H9 (cell line): Measurements from ENCODE around the gene CDHR2. TPM values are rescaled to one million over a fixed set of nuclear protein-coding genes. Genes with fewer than 3 reads are reported as not detected.

Experiments used
- DNase-seq: peaks from one replicate; pipeline ENCODE4 v3.0.0-alpha.2; 2017
- H2AFZ ChIP-seq: one replicate; pipeline ENCODE4 v1.6.1; 2013; ENCODE audit warnings: mild to moderate bottlenecking, low read length, control low read depth, moderate library complexity
- H2AK5ac ChIP-seq: 2 replicates; pipeline ENCODE4 v1.6.1; 2013; ENCODE audit warnings: low read length, control low read depth, mixed read lengths; ENCODE audit not compliant: insufficient read length
- H2BK120ac ChIP-seq: one replicate; pipeline ENCODE4 v1.6.1; 2013; ENCODE audit warnings: low read depth, mild to moderate bottlenecking, low read length, control low read depth, inconsistent platforms; ENCODE audit not compliant: poor library complexity, severe bottlenecking
- H2BK12ac ChIP-seq: 2 replicates; pipeline ENCODE4 v1.6.1; 2013; ENCODE audit warnings: low read length, control low read depth, mixed read lengths, low read depth; ENCODE audit not compliant: insufficient read length
- H2BK15ac ChIP-seq: 2 replicates; pipeline ENCODE4 v1.6.1; 2013; ENCODE audit warnings: low read depth, low read length, control low read depth
- H2BK20ac ChIP-seq: one replicate; pipeline ENCODE4 v1.6.1; 2013; ENCODE audit warnings: low read depth, mild to moderate bottlenecking, low read length, control low read depth, inconsistent platforms; ENCODE audit not compliant: poor library complexity, severe bottlenecking
- H2BK5ac ChIP-seq: 2 replicates; pipeline ENCODE4 v1.6.1; 2013; ENCODE audit warnings: low read length, control low read depth, mixed read lengths; ENCODE audit not compliant: insufficient read length
- H3K14ac ChIP-seq: 2 replicates; pipeline ENCODE4 v1.6.1; 2013; ENCODE audit warnings: low read length, control low read depth; ENCODE audit not compliant: insufficient read depth
- H3K18ac ChIP-seq: 2 replicates; pipeline ENCODE4 v1.6.1; 2013; ENCODE audit warnings: low read depth, mild to moderate bottlenecking, mixed read lengths, low read length, control low read depth; ENCODE audit not compliant: insufficient read length
- H3K23ac ChIP-seq: 2 replicates; pipeline ENCODE4 v1.6.1; 2013; ENCODE audit warnings: low read length, control low read depth, mixed read lengths, low read depth; ENCODE audit not compliant: insufficient read length
- H3K23me2 ChIP-seq: 2 replicates; pipeline ENCODE4 v1.6.1; 2013; ENCODE audit warnings: low read depth, mild to moderate bottlenecking, mixed read lengths, low read length, control low read depth; ENCODE audit not compliant: insufficient read length, poor library complexity, severe bottlenecking
- H3K27ac ChIP-seq: 2 replicates; pipeline ENCODE4 v1.5.1; 2013; ENCODE audit warnings: low read length, control low read depth, mixed read lengths, low read depth; ENCODE audit not compliant: insufficient read length
- H3K27me3 ChIP-seq: 2 replicates; pipeline ENCODE4 v1.6.1; 2013; ENCODE audit warnings: low read length, control low read depth, inconsistent platforms; ENCODE audit not compliant: insufficient read depth
- H3K4ac ChIP-seq: 2 replicates; pipeline ENCODE4 v1.6.1; 2013; ENCODE audit warnings: low read depth, mild to moderate bottlenecking, control low read depth, inconsistent platforms, low read length, moderate library complexity
- H3K4me1 ChIP-seq: 2 replicates; pipeline ENCODE4 v1.6.1; 2013; ENCODE audit warnings: low read length, control low read depth, inconsistent platforms; ENCODE audit not compliant: insufficient read depth
- H3K4me2 ChIP-seq: 2 replicates; pipeline ENCODE4 v1.6.1; 2013; ENCODE audit warnings: low read length, control low read depth, mixed read lengths; ENCODE audit not compliant: insufficient read length, insufficient read depth
- H3K56ac ChIP-seq: 2 replicates; pipeline ENCODE4 v1.6.1; 2013; ENCODE audit warnings: low read depth, mild to moderate bottlenecking, mixed read lengths, low read length, control low read depth; ENCODE audit not compliant: insufficient read length
- H3K79me1 ChIP-seq: 2 replicates; pipeline ENCODE4 v1.6.1; 2013; ENCODE audit warnings: low read depth, mild to moderate bottlenecking, moderate library complexity, low read length, control low read depth, inconsistent platforms; ENCODE audit not compliant: insufficient read depth, poor library complexity, severe bottlenecking
- H3K79me2 ChIP-seq: 2 replicates; pipeline ENCODE4 v1.6.1; 2013; ENCODE audit warnings: low read length, control low read depth, inconsistent platforms; ENCODE audit not compliant: insufficient read depth
- H3K9ac ChIP-seq: 2 replicates; pipeline ENCODE4 v1.6.1; 2013; ENCODE audit warnings: low read length, control low read depth, mixed read lengths; ENCODE audit not compliant: insufficient read length; ENCODE audit errors: extremely low read depth
- H3K9me3 ChIP-seq: one replicate; pipeline ENCODE4 v1.6.1; 2013; ENCODE audit warnings: low read depth, low read length, inconsistent platforms; ENCODE audit not compliant: control insufficient read depth
- H3T11ph ChIP-seq: one replicate; pipeline ENCODE4 v1.6.1; 2013; ENCODE audit warnings: mild to moderate bottlenecking, low read length, control low read depth, inconsistent platforms
- H4K20me1 ChIP-seq: one replicate; pipeline ENCODE4 v1.6.1; 2013; ENCODE audit not compliant: control insufficient read depth, insufficient read length, insufficient read depth
- H4K5ac ChIP-seq: 2 replicates; pipeline ENCODE4 v1.6.1; 2013; ENCODE audit warnings: low read depth, mild to moderate bottlenecking, mixed read lengths, low read length, control low read depth; ENCODE audit not compliant: insufficient read length
- H4K8ac ChIP-seq: replicated peaks from 2 replicates; pipeline ENCODE4 v1.6.1; 2013; ENCODE audit warnings: low read length, control low read depth, mixed read lengths, low read depth; ENCODE audit not compliant: insufficient read length
- H4K91ac ChIP-seq: 2 replicates; pipeline ENCODE4 v1.6.1; 2013; ENCODE audit warnings: low read depth, mild to moderate bottlenecking, moderate library complexity, mixed read lengths, low read length, control low read depth; ENCODE audit not compliant: insufficient read length
- H3K27ac Mint-ChIP-seq, 3 experiments: 2 replicates in 2 of 3; 3 replicates in 1 of 3; pipeline ENCODE4 v1.8.0; 2020 to 2021; ENCODE audit warnings: mixed read lengths in 3 of 3, mild to moderate bottlenecking in 1 of 3, moderate library complexity in 1 of 3
- H3K27me3 Mint-ChIP-seq: 2 replicates; pipeline ENCODE4 v1.8.0; 2021; ENCODE audit warnings: low read depth, mild to moderate bottlenecking, moderate library complexity, mixed read lengths
- H3K36me3 Mint-ChIP-seq, 3 experiments: 2 replicates in 2 of 3; 3 replicates in 1 of 3; pipeline ENCODE4 v1.8.0; 2020 to 2021; ENCODE audit warnings: low read depth in 3 of 3, mixed read lengths in 3 of 3; ENCODE audit not compliant: insufficient read depth in 1 of 3
- H3K4me1 Mint-ChIP-seq, 2 experiments: 2 replicates each; pipeline ENCODE4 v1.8.0; 2020; ENCODE audit warnings: mixed read lengths in 2 of 2
- H3K4me3 Mint-ChIP-seq, 2 experiments: 2 replicates in 1 of 2; 3 replicates in 1 of 2; pipeline ENCODE4 v1.8.0; 2020 to 2021; ENCODE audit warnings: mild to moderate bottlenecking in 2 of 2, mixed read lengths in 2 of 2, moderate library complexity in 1 of 2
- H3K9me3 Mint-ChIP-seq, 2 experiments: 2 replicates in 1 of 2; 3 replicates in 1 of 2; pipeline ENCODE4 v1.8.0; 2020; ENCODE audit warnings: mild to moderate bottlenecking in 2 of 2, mixed read lengths in 2 of 2, moderate library complexity in 1 of 2
- CTCF ChIP-seq: fragments of 200-600 bp; sonication (generic); conservative IDR thresholded peaks from 3 replicates; pipeline ENCODE4 v1.8.0; 2021; ENCODE audit warnings: antibody characterized with exemption, mild to moderate bottlenecking
- WGBS: extraction: QIAGEN DNeasy Blood & Tissue Kit; methylation state at CpG from one replicate; pipeline ENCODE4 v1.1.7; 2013; ENCODE audit warnings: missing lambda C conversion rate, low lambda C conversion rate, mixed read lengths; ENCODE audit not compliant: insufficient read length; ENCODE audit errors: extremely low coverage; 5-methylcytosine and 5-hydroxymethylcytosine counted together
- total RNA-seq: library from RNA; stranded (reverse); gene quantifications from 2 replicates; pipeline ENCODE4 v1.2.1, GENCODE V29; 2021

The CDHR2 gene
- total RNA-seq, 1 experiment from 2014 or later, result 0.90 TPM

GRCh38 chr5:176624142-176624541, 75.0 kb downstream of the CDHR2 start:
- Histone ChIP-seq H3K9ac (no peak overlapping the region), H3K56ac (no peak overlapping the region), H4K8ac (no peak overlapping the region), H2BK120ac (no peak overlapping the region), H3K4me2 (no peak overlapping the region), H4K91ac (no peak overlapping the region), H2AK5ac (no peak overlapping the region), H3T11ph (no peak overlapping the region), H3K18ac (no peak overlapping the region), H3K23ac (no peak overlapping the region), H4K20me1 (no peaks in the 10 kb centered on the region), H3K14ac (no peak overlapping the region), H3K9me3 (no peaks in the 10 kb centered on the region), H2BK12ac (no peak overlapping the region), H3K79me1 (no peaks in the 10 kb centered on the region), H3K4me1 (no peaks in the 10 kb centered on the region), H2BK20ac (no peak overlapping the region), H3K27me3 (peaks cover 2% of the 10 kb centered on the region; the same call in 1 of the 2 replicates), H2BK5ac (no peak overlapping the region), H2BK15ac (no peak overlapping the region), H3K23me2 (peaks cover 3% of the 10 kb centered on the region), H4K5ac (no peak overlapping the region), H3K79me2 (no peaks in the 10 kb centered on the region), H2AFZ (no peak overlapping the region), H3K4ac (no peak overlapping the region), H3K27ac (no peak overlapping the region)
- WGBS, result no CpG with 5 or more reads among the region's 4 CpGs
- no peak overlapping the region for H3K4me3 Mint-ChIP-seq
- no peak for DNase-seq
- H3K27me3 Mint-ChIP-seq, result peaks cover 79% of the 10 kb centered on the region
- H3K9me3 Mint-ChIP-seq, result no peaks in the 10 kb centered on the region
- no peak overlapping the region for H3K27ac Mint-ChIP-seq
- TF ChIP-seq CTCF, result no peak
- H3K4me1 Mint-ChIP-seq, result peaks cover 9 to 34% of the 10 kb centered on the region in 2 experiments
- H3K36me3 Mint-ChIP-seq, result no peaks in the 10 kb centered on the region; a peak in 1 of 7 replicates
